Hepatic stellate cell (primary cell): ENCODE data around the gene RNPEPL1.
"Not testable (repeated sequence)": the region's sequence is repeated elsewhere in the genome, so short reads cannot be mapped to it uniquely, and the experiment has no call there.

Experiments
- DNase-seq: peaks from one replicate; pipeline ENCODE4 v3.0.0; 2011; ENCODE audit warnings: low spot score

RNPEPL1 gene

GRCh38 chr2:240604939-240605716, 36.8 kb downstream of the RNPEPL1 start:
- DNase-seq = no peak

- no peak for DNase-seq
Observed at GRCh38 chr2:240605867-240606743, 37.8 kb downstream of the RNPEPL1 start.

GRCh38 chr2:240611601-240612210, 43.4 kb downstream of the RNPEPL1 start:
- no peak for DNase-seq

GRCh38 chr2:240613781-240614180, 45.5 kb downstream of the RNPEPL1 start:
- no peak for DNase-seq

GRCh38 chr2:240614391-240614790, 46.1 kb downstream of the RNPEPL1 start:
- no peak for DNase-seq

GRCh38 chr2:240615396-240615795, 47.1 kb downstream of the RNPEPL1 start:
- DNase-seq = no peak

GRCh38 chr2:240615820-240616547, 47.7 kb downstream of the RNPEPL1 start:
- DNase-seq = no peak

GRCh38 chr2:240616860-240617666, 48.8 kb downstream of the RNPEPL1 start:
- not testable (repeated sequence) for DNase-seq

- DNase-seq = no peak
Observed at GRCh38 chr2:240618776-240619175, 50.5 kb downstream of the RNPEPL1 start.

GRCh38 chr2:240619506-240620148, 51.3 kb downstream of the RNPEPL1 start:
- DNase-seq = no peak

GRCh38 chr2:240620149-240620731, 52.0 kb downstream of the RNPEPL1 start:
- no peak for DNase-seq

GRCh38 chr2:240620859-240621258, 52.6 kb downstream of the RNPEPL1 start:
- no peak for DNase-seq

- no peak for DNase-seq
Observed at GRCh38 chr2:240622060-240622411, 53.8 kb downstream of the RNPEPL1 start.

- DNase-seq = no peak
Observed at GRCh38 chr2:240622531-240623235, 54.4 kb downstream of the RNPEPL1 start.

GRCh38 chr2:240623531-240624010, 55.3 kb downstream of the RNPEPL1 start:
- DNase-seq = no peak

GRCh38 chr2:240624011-240624949, 56.0 kb downstream of the RNPEPL1 start:
- DNase-seq = no peak

- peak; percentile 56 for DNase-seq
Observed at GRCh38 chr2:240624950-240625621, 56.8 kb downstream of the RNPEPL1 start, which contains the start of gene GPR35. Gene GPR35, plus strand, starts transcription at chr2:240625480. Its CDS starts 4,473 bp downstream, at chr2:240629953.
